SK-N-SH treated with all-trans-retinoic acid at 6 μM for 48 hours (cell line): ENCODE data around the gene NUDT2.
"Not testable (repeated sequence)": the region's sequence is repeated elsewhere in the genome, so short reads cannot be mapped to it uniquely, and the experiment has no call there.

Source experiments
- ATAC-seq: fragments of 200-7000 bp; cut with Tn5 transposase; 3 replicates; pipeline ENCODE4 v1.9.1; 2020; ENCODE audit warnings: mild to moderate bottlenecking, moderate library complexity
- ARNTL ChIP-seq: fragments of 450-650 bp; formaldehyde crosslinking; IDR thresholded peaks from 2 replicates; pipeline ENCODE4 v1.5.0; 2020; ENCODE audit warnings: low read depth, mild to moderate bottlenecking, moderate library complexity, borderline replicate concordance
- BACH2 ChIP-seq: fragments of 250-450 bp; sonication (Bioruptor Pico); IDR thresholded peaks from 2 replicates; pipeline ENCODE4 v1.9.0; 2021; ENCODE audit warnings: mild to moderate bottlenecking, borderline replicate concordance
- CREB5 ChIP-seq: fragments of 250-450 bp; sonication (Bioruptor Pico); IDR thresholded peaks from 2 replicates; pipeline ENCODE4 v1.5.1; 2020; ENCODE audit warnings: low read depth, mild to moderate bottlenecking, moderate library complexity
- CSDC2 ChIP-seq: fragments of 250-450 bp; sonication (Bioruptor Pico); IDR thresholded peaks from 2 replicates; pipeline ENCODE4 v1.5.0; 2020; ENCODE audit warnings: mild to moderate bottlenecking, moderate library complexity
- CSRNP3 ChIP-seq: fragments of 250-450 bp; sonication (Bioruptor Pico); IDR thresholded peaks from 2 replicates; pipeline ENCODE4 v1.5.1; 2021; ENCODE audit warnings: mild to moderate bottlenecking, moderate library complexity
- ESRRG ChIP-seq: fragments of 250-450 bp; sonication (Bioruptor Pico); IDR thresholded peaks from 2 replicates; pipeline ENCODE4 v1.6.1; 2021; ENCODE audit warnings: mild to moderate bottlenecking
- ISL1 ChIP-seq: fragments of 250-450 bp; sonication (Bioruptor Pico); IDR thresholded peaks from 2 replicates; pipeline ENCODE4 v2.1.2; 2022; ENCODE audit warnings: mild to moderate bottlenecking, moderate library complexity
- OSR1 ChIP-seq: fragments of 250-450 bp; sonication (Bioruptor Pico); IDR thresholded peaks from 2 replicates; pipeline ENCODE4 v1.8.0; 2022; ENCODE audit warnings: moderate library complexity, mild to moderate bottlenecking, inconsistent platforms
- PATZ1 ChIP-seq: fragments of 250-450 bp; sonication (Bioruptor Pico); IDR thresholded peaks from 2 replicates; pipeline ENCODE4 v1.8.0; 2020; ENCODE audit warnings: mild to moderate bottlenecking, moderate library complexity, borderline replicate concordance
- POU6F1 ChIP-seq: fragments of 250-450 bp; sonication (Bioruptor Pico); IDR thresholded peaks from 2 replicates; pipeline ENCODE4 v1.8.0; 2021; ENCODE audit warnings: low read depth, mild to moderate bottlenecking, moderate library complexity, borderline replicate concordance
- PPARA ChIP-seq: fragments of 250-450 bp; sonication (Bioruptor Pico); IDR thresholded peaks from 2 replicates; pipeline ENCODE4 v1.5.0; 2020; ENCODE audit warnings: mild to moderate bottlenecking, borderline replicate concordance
- RARB ChIP-seq: fragments of 250-450 bp; sonication (Bioruptor Pico); IDR thresholded peaks from 2 replicates; pipeline ENCODE4 v1.8.0; 2021; ENCODE audit warnings: mild to moderate bottlenecking, moderate library complexity
- SNAI2 ChIP-seq: fragments of 250-450 bp; sonication (Bioruptor Pico); IDR thresholded peaks from 2 replicates; pipeline ENCODE4 v1.5.0; 2020; ENCODE audit warnings: mild to moderate bottlenecking, moderate library complexity
- TOX ChIP-seq: fragments of 250-450 bp; sonication (Bioruptor Pico); IDR thresholded peaks from 2 replicates; pipeline ENCODE4 v1.8.0; 2021; ENCODE audit warnings: mild to moderate bottlenecking, moderate library complexity, borderline replicate concordance
- TSHZ2 ChIP-seq: fragments of 250-450 bp; sonication (Bioruptor Pico); IDR thresholded peaks from 2 replicates; pipeline ENCODE4 v1.5.0; 2020; ENCODE audit warnings: mild to moderate bottlenecking, moderate library complexity
- ZC3H10 ChIP-seq: fragments of 250-450 bp; sonication (Bioruptor Pico); IDR thresholded peaks from 2 replicates; pipeline ENCODE4 v1.5.1; 2021; ENCODE audit warnings: mild to moderate bottlenecking, moderate library complexity
- ZFP3 ChIP-seq: fragments of 250-450 bp; sonication (Bioruptor Pico); IDR thresholded peaks from 2 replicates; pipeline ENCODE4 v1.5.0; 2020; ENCODE audit warnings: mild to moderate bottlenecking, moderate library complexity
- ZFP30 ChIP-seq: fragments of 450-650 bp; formaldehyde crosslinking; IDR thresholded peaks from 2 replicates; pipeline ENCODE4 v1.5.0; 2022; ENCODE audit warnings: mild to moderate bottlenecking, moderate library complexity
- ZNF565 ChIP-seq: fragments of 450-650 bp; formaldehyde crosslinking; conservative IDR thresholded peaks from 2 replicates; pipeline ENCODE4 v1.5.0; 2020; ENCODE audit warnings: low read depth, mild to moderate bottlenecking, moderate library complexity
- ZNF70 ChIP-seq: fragments of 450-650 bp; formaldehyde crosslinking; IDR thresholded peaks from 2 replicates; pipeline ENCODE4 v1.5.0; 2020; ENCODE audit warnings: mild to moderate bottlenecking, moderate library complexity

Gene NUDT2

GRCh38 chr9:34337403-34337802, 8.0 kb downstream of the NUDT2 start (continued):
- no peak for TF ChIP-seq PPARA
- TF ChIP-seq ISL1 (CRISPR knock-in tag) = no peak
- TF ChIP-seq CREB5 (CRISPR knock-in tag) = no peak
- TF ChIP-seq ESRRG = no peak
- TF ChIP-seq OSR1 (CRISPR knock-in tag) = no peak
- no peak for TF ChIP-seq RARB (CRISPR knock-in tag)

GRCh38 chr9:34338079-34338478, 8.7 kb downstream of the NUDT2 start:
- not testable (repeated sequence) for ATAC-seq

GRCh38 chr9:34338665-34339385, 9.5 kb downstream of the NUDT2 start:
- TF ChIP-seq TSHZ2 (no peak), PPARA (no peak), ARNTL (no peak), TOX (CRISPR knock-in tag) (no peak), ZC3H10 (no peak), CSDC2 (CRISPR knock-in tag) (no peak), BACH2 (no peak), POU6F1 (CRISPR knock-in tag) (no peak), ZNF565 (CRISPR knock-in tag) (no peak), ZFP30 (CRISPR knock-in tag) (no peak), ZNF70 (CRISPR knock-in tag) (no peak), PATZ1 (CRISPR knock-in tag) (no peak), CREB5 (CRISPR knock-in tag) (no peak)
- no peak for ATAC-seq

- no peak for ATAC-seq
- TF ChIP-seq POU6F1 (CRISPR knock-in tag) (no peak), ZFP3 (CRISPR knock-in tag) (no peak), PPARA (no peak), BACH2 (no peak), ARNTL (no peak), CSRNP3 (no peak), SNAI2 (CRISPR knock-in tag) (no peak), CSDC2 (CRISPR knock-in tag) (no peak)
These were observed 12.4 kb downstream of the NUDT2 start for GRCh38 chr9:34341659-34342295.
